Caco-2 (cell line): ENCODE measurements around the gene RYR2. TPM values are rescaled to one million over a fixed set of nuclear protein-coding genes. Genes with fewer than 3 reads are reported as not detected.

Experiments used
- BruUV-seq: library from RNA; stranded (reverse); fragments of 400-500 nt; replicated peaks from 2 replicates; lab custom pipeline; 2021; lab: Mats Ljungman, UMichigan
- CTCF ChIA-PET: fragments of 300-600 bp; sonication (Branson Sonifier 250); formaldehyde crosslinking; loops from one replicate; lab custom pipeline; 2022; ENCODE audit warnings: antibody characterized with exemption; lab: Charles Lee
- POLR2A ChIA-PET: fragments of 300-600 bp; sonication (Branson Sonifier 250); formaldehyde crosslinking; loops from one replicate; lab custom pipeline; 2022; ENCODE audit warnings: antibody characterized with exemption; lab: Charles Lee
- DNase-seq, 2 experiments: peaks; one replicate each; pipeline versions ENCODE4 v3.0.0 to v3.0.0-alpha.2; 2020 to 2022
- H3K27me3 ChIP-seq: replicated peaks from 2 replicates; pipeline ENCODE4 v1.6.0; 2011; ENCODE audit warnings: low read length; ENCODE audit not compliant: control insufficient read depth, insufficient read depth
- H3K36me3 ChIP-seq: 2 replicates; pipeline ENCODE4 v1.5.1; 2011; ENCODE audit warnings: low read length; ENCODE audit not compliant: control insufficient read depth, insufficient read depth
- H3K4me1 ChIP-seq: fragments of 250-450 bp; sonication (Bioruptor Pico); 2 replicates; pipeline ENCODE4 v1.5.1; 2020; ENCODE audit warnings: mild to moderate bottlenecking
- H3K4me3 ChIP-seq: 2 replicates; pipeline ENCODE4 v1.5.1; 2011; ENCODE audit warnings: low read depth, mild to moderate bottlenecking, control low read depth, low read length
- H3K9me3 ChIP-seq: fragments of 250-450 bp; sonication (Bioruptor Pico); 2 replicates; pipeline ENCODE4 v1.5.1; 2020; ENCODE audit warnings: mild to moderate bottlenecking, moderate library complexity
- H3K27ac Mint-ChIP-seq: one replicate; pipeline ENCODE4 v1.8.0; 2022; ENCODE audit warnings: mixed read lengths; ENCODE audit not compliant: unreplicated experiment
- H3K27me3 Mint-ChIP-seq: one replicate; pipeline ENCODE4 v1.8.0; 2022; ENCODE audit warnings: mixed read lengths; ENCODE audit not compliant: insufficient read depth, unreplicated experiment
- H3K36me3 Mint-ChIP-seq: one replicate; pipeline ENCODE4 v1.8.0; 2022; ENCODE audit warnings: mild to moderate bottlenecking, mixed read lengths; ENCODE audit not compliant: insufficient read depth, unreplicated experiment
- H3K4me1 Mint-ChIP-seq: one replicate; pipeline ENCODE4 v1.8.0; 2022; ENCODE audit warnings: low read depth, mixed read lengths; ENCODE audit not compliant: unreplicated experiment
- H3K4me3 Mint-ChIP-seq: one replicate; pipeline ENCODE4 v1.8.0; 2022; ENCODE audit warnings: mild to moderate bottlenecking, moderate library complexity, mixed read lengths; ENCODE audit not compliant: unreplicated experiment
- H3K9me3 Mint-ChIP-seq: one replicate; pipeline ENCODE4 v1.8.0; 2022; ENCODE audit warnings: mixed read lengths; ENCODE audit not compliant: unreplicated experiment
- intact Hi-C: fragments of 100-400 bp; cut with micrococcal nuclease; formaldehyde crosslinking; loops from one replicate; pipeline ENCODE4 v1.10.0; 2022; ENCODE audit not compliant: unreplicated experiment
- total RNA-seq: library from RNA; stranded (reverse); gene quantifications from 2 replicates; pipeline ENCODE4 v1.2.3, GENCODE V29; 2022
- TF ChIP-seq, protein P1 (sequence below), 2 experiments: fragments of 200-600 bp in 1 of 2; IDR thresholded peaks; 1 replicate in 1 of 2; 2 replicates in 1 of 2; pipeline versions ENCODE4 v1.5.1 to v1.8.0; 2011 to 2022; ENCODE audit warnings: antibody characterized with exemption in 1 of 2, control low read depth in 1 of 2, inconsistent platforms in 1 of 2, low read depth in 1 of 2, low read length in 1 of 2, mild to moderate bottlenecking in 1 of 2, moderate library complexity in 1 of 2; ENCODE audit not compliant: insufficient read depth in 1 of 2, severe bottlenecking in 1 of 2, unreplicated experiment in 1 of 2

RYR2 gene
- total RNA-seq, 1 experiment from 2014 or later: 3.4 TPM

DNA sequence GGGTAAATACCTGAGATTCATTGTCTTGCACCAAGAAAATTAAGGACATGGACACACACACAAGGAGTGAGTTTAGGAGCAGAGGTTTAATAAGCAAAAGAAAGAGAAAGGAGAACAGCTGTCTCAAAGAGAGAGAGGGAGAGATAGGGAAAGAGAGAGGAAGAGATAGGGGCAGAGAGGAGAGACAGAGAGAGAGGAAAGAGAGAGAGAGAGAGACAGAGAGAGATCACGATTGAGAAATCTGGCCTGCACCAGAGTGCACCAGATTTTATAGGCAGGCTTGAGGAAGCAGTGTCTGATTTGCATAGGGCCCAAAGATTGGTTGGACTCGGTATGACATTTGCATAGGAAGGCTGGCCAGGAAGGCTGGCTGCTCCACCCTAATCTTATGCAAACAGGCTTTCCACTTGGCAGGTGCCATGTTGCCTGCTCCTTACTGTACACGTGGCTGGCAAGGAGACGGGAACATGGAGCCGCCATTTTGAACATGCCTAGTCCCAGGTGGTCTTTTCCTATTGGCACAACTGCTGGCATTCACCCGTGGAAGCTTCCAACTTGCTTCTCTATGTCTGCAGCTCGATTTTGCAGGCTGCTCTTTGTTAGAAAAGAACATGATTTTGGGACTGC is 428.8 kb downstream of the RYR2 start:
- no TSS peak for BruUV-seq
- Mint-ChIP-seq H3K9me3 (peaks cover 10% of the 10 kb centered on the region), H3K27me3 (no peaks in the 10 kb centered on the region), H3K4me1 (no peaks in the 10 kb centered on the region), H3K4me3 (peak overlapping the region; percentile 23), H3K36me3 (no peaks in the 10 kb centered on the region), H3K27ac (peak overlapping the region; percentile 1)
- no peaks in the 10 kb centered on the region for H3K27me3 ChIP-seq
- POLR2A ChIA-PET: no interaction called here
- TF ChIP-seq, protein P1, sequence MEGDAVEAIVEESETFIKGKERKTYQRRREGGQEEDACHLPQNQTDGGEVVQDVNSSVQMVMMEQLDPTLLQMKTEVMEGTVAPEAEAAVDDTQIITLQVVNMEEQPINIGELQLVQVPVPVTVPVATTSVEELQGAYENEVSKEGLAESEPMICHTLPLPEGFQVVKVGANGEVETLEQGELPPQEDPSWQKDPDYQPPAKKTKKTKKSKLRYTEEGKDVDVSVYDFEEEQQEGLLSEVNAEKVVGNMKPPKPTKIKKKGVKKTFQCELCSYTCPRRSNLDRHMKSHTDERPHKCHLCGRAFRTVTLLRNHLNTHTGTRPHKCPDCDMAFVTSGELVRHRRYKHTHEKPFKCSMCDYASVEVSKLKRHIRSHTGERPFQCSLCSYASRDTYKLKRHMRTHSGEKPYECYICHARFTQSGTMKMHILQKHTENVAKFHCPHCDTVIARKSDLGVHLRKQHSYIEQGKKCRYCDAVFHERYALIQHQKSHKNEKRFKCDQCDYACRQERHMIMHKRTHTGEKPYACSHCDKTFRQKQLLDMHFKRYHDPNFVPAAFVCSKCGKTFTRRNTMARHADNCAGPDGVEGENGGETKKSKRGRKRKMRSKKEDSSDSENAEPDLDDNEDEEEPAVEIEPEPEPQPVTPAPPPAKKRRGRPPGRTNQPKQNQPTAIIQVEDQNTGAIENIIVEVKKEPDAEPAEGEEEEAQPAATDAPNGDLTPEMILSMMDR (IDR thresholded peaks at IDR 0.05; ENCODE audit: insufficient read depth in 1 of 2, low read depth in 1 of 2, low read length in 1 of 2, severe bottlenecking in 1 of 2, unreplicated experiment in 1 of 2): no peak
- H3K4me1 ChIP-seq: 0 out of 2 replicates have a peak, but pooled peaks cover 4% of the 10 kb centered on the region
- DNase-seq: peak; percentile 81 to 88
- no peaks in the 10 kb centered on the region for H3K9me3 ChIP-seq
- intact Hi-C loops: no loop called here
- peak overlapping the region; percentile 9 for H3K4me3 ChIP-seq
- no peaks in the 10 kb centered on the region for H3K36me3 ChIP-seq
- CTCF ChIA-PET: no interaction called here

DNA sequence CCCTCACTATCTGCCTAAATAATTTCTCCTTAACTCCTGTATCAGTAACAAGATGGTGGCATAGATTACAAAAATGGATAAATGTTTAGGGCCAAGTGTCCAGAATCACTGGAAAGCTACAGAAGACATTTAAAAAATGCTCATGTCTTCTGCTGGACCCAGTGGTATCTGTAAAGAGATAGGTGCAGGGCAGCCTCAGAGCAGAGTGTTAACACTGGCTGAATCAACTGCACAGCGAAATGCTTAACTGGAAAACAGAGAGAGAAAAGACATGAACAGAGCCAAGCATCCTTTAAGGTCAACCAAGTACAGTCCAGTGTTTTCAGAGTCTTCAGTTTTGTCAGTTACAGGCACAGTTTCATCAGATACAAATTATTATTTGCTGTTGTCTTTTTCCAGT is 429.4 kb downstream of the RYR2 start:
- Histone ChIP-seq H3K9me3 (no peaks in the 10 kb centered on the region), H3K36me3 (no peaks in the 10 kb centered on the region), H3K4me3 (peak overlapping the region; percentile 9), H3K27me3 (no peaks in the 10 kb centered on the region), H3K4me1 (0 out of 2 replicates have a peak, but pooled peaks cover 4% of the 10 kb centered on the region)
- TSS peak; percentile 82 for BruUV-seq
- ChIA-PET POLR2A (no interaction called here), CTCF (no interaction called here)
- H3K4me1 Mint-ChIP-seq: no peaks in the 10 kb centered on the region
- H3K27ac Mint-ChIP-seq: peak overlapping the region; percentile 1
- H3K9me3 Mint-ChIP-seq: peaks cover 10% of the 10 kb centered on the region
- H3K27me3 Mint-ChIP-seq: no peaks in the 10 kb centered on the region
- no peaks in the 10 kb centered on the region for H3K36me3 Mint-ChIP-seq
- no peak for DNase-seq
- H3K4me3 Mint-ChIP-seq: peak overlapping the region; percentile 23
- TF ChIP-seq, protein P1 (IDR thresholded peaks at IDR 0.05; ENCODE audit: insufficient read depth in 1 of 2, low read depth in 1 of 2, low read length in 1 of 2, severe bottlenecking in 1 of 2, unreplicated experiment in 1 of 2): no peak
- intact Hi-C loops: no loop called here

DNA sequence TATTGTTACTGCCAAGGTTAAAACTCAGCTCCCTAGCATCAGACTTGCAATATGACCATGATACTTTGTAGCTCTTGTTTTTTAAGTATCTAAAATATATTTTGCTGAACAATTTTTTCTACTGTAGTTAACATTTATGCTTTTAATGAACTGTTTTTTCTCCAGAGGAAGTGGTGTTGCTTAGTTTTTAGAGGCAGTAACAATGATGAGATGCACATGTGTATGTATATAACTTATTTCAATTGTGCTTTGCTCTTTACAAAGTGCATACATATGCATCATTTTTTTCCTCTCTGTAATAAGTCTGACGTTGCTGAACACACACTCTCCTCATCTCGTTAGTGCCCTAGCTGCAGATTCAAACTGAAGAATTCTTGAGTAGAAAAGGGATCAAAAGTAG is 430.0 kb downstream of the RYR2 start:
- Mint-ChIP-seq H3K4me1 (no peaks in the 10 kb centered on the region), H3K9me3 (peaks cover 10% of the 10 kb centered on the region), H3K36me3 (no peaks in the 10 kb centered on the region), H3K27ac (no peak overlapping the region), H3K4me3 (peak overlapping the region; percentile 32), H3K27me3 (no peaks in the 10 kb centered on the region)
- ChIA-PET CTCF (no interaction called here), POLR2A (no interaction called here)
- Histone ChIP-seq H3K4me3 (no peak overlapping the region), H3K9me3 (no peaks in the 10 kb centered on the region), H3K4me1 (0 out of 2 replicates have a peak, but pooled peaks cover 4% of the 10 kb centered on the region), H3K27me3 (no peaks in the 10 kb centered on the region), H3K36me3 (no peaks in the 10 kb centered on the region)
- DNase-seq: no peak
- BruUV-seq: no TSS peak
- TF ChIP-seq, protein P1 (IDR thresholded peaks at IDR 0.05; ENCODE audit: insufficient read depth in 1 of 2, low read depth in 1 of 2, low read length in 1 of 2, severe bottlenecking in 1 of 2, unreplicated experiment in 1 of 2): no peak
- intact Hi-C loops: no loop called here
